Lower lobe of right lung (tissue), 2 donors: ENCODE measurements around the gene PRUNE2. TPM values are rescaled to one million over a fixed set of nuclear protein-coding genes. Genes with fewer than 3 reads are reported as not detected.

ENCODE experiments used
- ATAC-seq, 2 donors: fragments of 200-7000 bp; cut with Tn5 transposase; one replicate each; pipeline ENCODE4 v1.9.1; 2020 to 2022; ENCODE audit warnings: mild to moderate bottlenecking in 2 of 2, moderate library complexity in 2 of 2
- DNase-seq: peaks from one replicate; pipeline ENCODE4 v3.0.0-alpha.2; 2020
- H3K27ac ChIP-seq: fragments of 200-600 bp; one replicate; pipeline ENCODE4 v1.8.0; 2022
- H3K27me3 ChIP-seq: fragments of 200-600 bp; one replicate; pipeline ENCODE4 v1.8.0; 2022; ENCODE audit warnings: low read depth
- H3K36me3 ChIP-seq: fragments of 200-600 bp; one replicate; pipeline ENCODE4 v1.8.0; 2022; ENCODE audit warnings: mild to moderate bottlenecking
- H3K4me1 ChIP-seq: fragments of 200-600 bp; one replicate; pipeline ENCODE4 v1.8.0; 2022
- H3K4me3 ChIP-seq: fragments of 200-600 bp; one replicate; pipeline ENCODE4 v1.8.0; 2022; ENCODE audit warnings: mild to moderate bottlenecking
- H3K9me3 ChIP-seq: fragments of 200-600 bp; one replicate; pipeline ENCODE4 v1.8.0; 2022
- CTCF ChIP-seq: fragments of 200-600 bp; IDR thresholded peaks from one replicate; pipeline ENCODE4 v1.8.0; 2022; ENCODE audit warnings: antibody characterized with exemption, mild to moderate bottlenecking
- intact Hi-C: fragments of 100-400 bp; cut with DNase I; formaldehyde crosslinking; loops from one replicate; pipeline ENCODE4 v1.11.0; 2022
- total RNA-seq: library from RNA; stranded (reverse); fragmentation: NEBNext Ultra II Directional; extraction: Animal tissue kit (Norgen Biotek cat#: 25700); gene quantifications from one replicate; pipeline ENCODE4 v1.2.1, GENCODE V29; 2021
- donor health status: DM: no; HTN: yes; CAD: no; lungs with severe emphysema.

Gene PRUNE2
- total RNA-seq, 1 donor from 2014 or later: 13.6 TPM

GRCh38 chr9:76576344-76576743 lies 329.6 kb downstream of the PRUNE2 start:
- ATAC-seq: peak; percentile 75 to 81
- H3K27me3 ChIP-seq: no peaks in the 10 kb centered on the region
- intact Hi-C loops: loop anchor here (10.0 kb wide), 1 partner anchor 62 kb away; no protein-coding TSS in a partner anchor
- H3K27ac ChIP-seq: peak overlapping the region; percentile 33
- peaks cover 14% of the 10 kb centered on the region for H3K4me1 ChIP-seq
- H3K36me3 ChIP-seq: no peaks in the 10 kb centered on the region
- DNase-seq: peak; percentile 57
- H3K4me3 ChIP-seq: no peak overlapping the region
- no peak for TF ChIP-seq CTCF
- no peaks in the 10 kb centered on the region for H3K9me3 ChIP-seq

GRCh38 chr9:76575761-76576160 lies 330.2 kb downstream of the PRUNE2 start:
- H3K4me1 ChIP-seq: peaks cover 14% of the 10 kb centered on the region
- no peaks in the 10 kb centered on the region for H3K27me3 ChIP-seq
- no peak for ATAC-seq
- H3K27ac ChIP-seq: peak overlapping the region; percentile 10
- no peak for DNase-seq
- H3K4me3 ChIP-seq: no peak overlapping the region
- intact Hi-C loops: loop anchor here (10.0 kb wide), 1 partner anchor 61 kb away; no protein-coding TSS in a partner anchor
- no peaks in the 10 kb centered on the region for H3K36me3 ChIP-seq
- no peaks in the 10 kb centered on the region for H3K9me3 ChIP-seq
- TF ChIP-seq CTCF: no peak

- Histone ChIP-seq H3K4me3 (no peak overlapping the region), H3K9me3 (no peaks in the 10 kb centered on the region), H3K27me3 (no peaks in the 10 kb centered on the region), H3K27ac (no peak overlapping the region), H3K36me3 (no peaks in the 10 kb centered on the region), H3K4me1 (peaks cover 14% of the 10 kb centered on the region)
- intact Hi-C loops: loop anchor here (10.0 kb wide), 1 partner anchor 59 kb away; no protein-coding TSS in a partner anchor
- ATAC-seq: no peak
- DNase-seq: no peak
- no peak for TF ChIP-seq CTCF
These were observed 331.8 kb downstream of the PRUNE2 start for GRCh38 chr9:76573905-76574760.

- no peak for DNase-seq
- intact Hi-C loops: loop anchor here (10.0 kb wide), 1 partner anchor 59 kb away; no protein-coding TSS in a partner anchor
- no peaks in the 10 kb centered on the region for H3K9me3 ChIP-seq
These were observed 332.5 kb downstream of the PRUNE2 start for GRCh38 chr9:76573408-76573807.

GRCh38 chr9:76572151-76572550 lies 333.8 kb downstream of the PRUNE2 start:
- DNase-seq (no peak), ATAC-seq (no peak)
- Histone ChIP-seq H3K4me3 (peak overlapping the region; percentile 48), H3K27me3 (no peaks in the 10 kb centered on the region), H3K36me3 (no peaks in the 10 kb centered on the region), H3K27ac (no peak overlapping the region), H3K9me3 (no peaks in the 10 kb centered on the region), H3K4me1 (peaks cover 14% of the 10 kb centered on the region)
- intact Hi-C loops: loop anchor here (10.0 kb wide), 1 partner anchor 57 kb away; no protein-coding TSS in a partner anchor
- no peak for TF ChIP-seq CTCF

More at GRCh38 chr9:76573408-76573807, 332.5 kb downstream of the PRUNE2 start:
- H3K27ac ChIP-seq: no peak overlapping the region
- peaks cover 14% of the 10 kb centered on the region for H3K4me1 ChIP-seq
- no peak for ATAC-seq
- H3K27me3 ChIP-seq: no peaks in the 10 kb centered on the region
- no peaks in the 10 kb centered on the region for H3K36me3 ChIP-seq
- no peak for TF ChIP-seq CTCF
- no peak overlapping the region for H3K4me3 ChIP-seq
